ENCODE data around the gene ADRA1B.

Gene ADRA1B

DNA sequence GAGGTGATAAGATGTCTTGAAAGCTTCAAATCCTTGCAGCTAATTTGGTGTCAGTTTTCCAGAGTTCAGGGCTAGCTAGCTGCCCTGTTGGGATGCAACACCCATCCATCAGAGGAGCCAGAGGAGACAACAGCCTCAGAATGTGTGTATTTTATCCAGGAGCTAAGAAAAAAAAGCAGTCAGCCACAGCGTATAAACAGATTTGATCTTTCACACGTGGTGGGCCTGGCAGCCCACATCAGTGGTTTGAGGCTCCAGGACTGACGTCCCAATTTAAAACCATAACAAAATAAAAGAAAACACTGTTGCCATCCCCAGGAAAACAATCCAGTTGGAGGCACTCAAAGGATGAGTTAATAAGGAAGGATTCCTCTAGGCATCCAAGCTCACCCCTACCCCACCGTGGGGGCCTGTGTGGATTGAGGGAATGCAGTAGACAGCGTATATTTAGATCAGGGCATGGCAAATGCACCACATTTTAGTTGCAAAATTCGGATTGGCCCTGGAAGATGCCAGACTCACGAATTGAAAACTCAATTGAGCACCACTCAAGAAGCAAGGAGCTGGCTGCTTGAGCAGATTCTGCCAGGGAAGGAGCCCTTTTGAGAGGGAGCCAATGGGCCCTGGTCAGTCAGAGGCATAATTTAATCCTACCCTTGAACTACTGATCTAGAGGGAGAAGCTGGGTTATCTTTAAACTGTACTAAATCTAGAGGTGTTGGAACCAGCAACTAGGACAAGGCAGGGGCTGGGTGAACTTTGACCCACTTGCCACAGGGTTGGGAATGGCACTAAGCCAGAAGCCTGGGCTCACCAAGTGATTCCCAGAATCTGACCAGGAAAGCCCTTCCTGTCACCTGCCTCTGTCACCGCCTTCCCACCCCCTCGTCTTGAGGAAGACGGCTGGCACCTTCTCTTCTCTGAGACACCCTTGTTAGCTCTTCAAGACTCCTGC lies 17.5 kb downstream of the ADRA1B start:
- DNase-seq (ENCODE audit: low spot score), result no peak
- in situ Hi-C loops (cut with MboI; ENCODE audit: low pct_unique_long_range_greater_than_20kb, low sequenced_read_pairs, unreplicated experiment), result no loop called here
- no peak for TF ChIP-seq CTCF (IDR thresholded peaks at IDR 0.05; ENCODE audit: extremely low read depth, insufficient read depth, missing control alignments)

GRCh38 chr5:159935946-159936345 lies 19.7 kb downstream of the ADRA1B start:
- DNase-seq (ENCODE audit: low spot score), result no peak
- TF ChIP-seq CTCF (IDR thresholded peaks at IDR 0.05; ENCODE audit: extremely low read depth, insufficient read depth, missing control alignments), result no peak
- in situ Hi-C loops (cut with MboI; ENCODE audit: low pct_unique_long_range_greater_than_20kb, low sequenced_read_pairs, unreplicated experiment), result no loop called here

GRCh38 chr5:159936686-159937329 lies 20.5 kb downstream of the ADRA1B start:
- in situ Hi-C loops (cut with MboI; ENCODE audit: low pct_unique_long_range_greater_than_20kb, low sequenced_read_pairs, unreplicated experiment), result no loop called here
- no peak for TF ChIP-seq CTCF (IDR thresholded peaks at IDR 0.05; ENCODE audit: extremely low read depth, insufficient read depth, missing control alignments)
- no peak for DNase-seq (ENCODE audit: low spot score)

GRCh38 chr5:159937580-159937979 lies 21.3 kb downstream of the ADRA1B start:
- TF ChIP-seq CTCF (IDR thresholded peaks at IDR 0.05; ENCODE audit: extremely low read depth, insufficient read depth, missing control alignments), result no peak
- in situ Hi-C loops (cut with MboI; ENCODE audit: low pct_unique_long_range_greater_than_20kb, low sequenced_read_pairs, unreplicated experiment), result no loop called here

GRCh38 chr5:159943326-159943725 lies 27.0 kb downstream of the ADRA1B start:
- in situ Hi-C loops (cut with MboI; ENCODE audit: low pct_unique_long_range_greater_than_20kb, low sequenced_read_pairs, unreplicated experiment), result no loop called here
- no peak for TF ChIP-seq CTCF (IDR thresholded peaks at IDR 0.05; ENCODE audit: extremely low read depth, insufficient read depth, missing control alignments)
- no peak for DNase-seq (ENCODE audit: low spot score)

More at GRCh38 chr5:159937580-159937979, 21.3 kb downstream of the ADRA1B start:
- no peak for DNase-seq (ENCODE audit: low spot score)

DNA sequence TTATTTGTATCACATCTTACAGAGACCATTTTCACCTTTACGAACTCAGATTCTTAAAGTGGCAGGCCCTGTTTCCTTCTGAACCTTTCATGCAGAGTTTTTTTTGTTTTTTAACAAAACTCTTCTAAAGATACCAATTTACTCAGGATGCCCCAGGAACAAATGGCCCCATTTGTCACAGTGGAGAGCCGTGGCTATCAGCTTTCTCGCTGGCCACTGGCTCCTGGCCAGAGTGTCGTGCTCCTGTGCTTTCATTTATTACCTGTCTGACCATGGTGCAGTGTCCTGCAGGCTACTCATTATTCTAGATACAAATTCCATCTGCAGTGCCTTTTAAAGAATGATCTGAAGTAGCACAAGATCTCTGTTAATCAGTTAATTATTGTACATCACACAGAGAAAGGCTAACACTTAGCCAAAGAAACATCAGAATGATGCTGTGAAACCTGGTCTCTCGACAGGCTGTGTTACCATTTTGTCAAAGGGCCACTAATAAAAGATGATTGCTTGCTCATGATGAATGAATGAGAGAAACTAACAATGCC lies 27.8 kb downstream of the ADRA1B start:
- TF ChIP-seq CTCF (IDR thresholded peaks at IDR 0.05; ENCODE audit: extremely low read depth, insufficient read depth, missing control alignments), result no peak
- no peak for DNase-seq (ENCODE audit: low spot score)
- in situ Hi-C loops (cut with MboI; ENCODE audit: low pct_unique_long_range_greater_than_20kb, low sequenced_read_pairs, unreplicated experiment), result no loop called here

All from GM13977 (cell line).